NCI-H1436 treated with DMSO at 0.1 percent for 48 hours (cell line): ENCODE data around the gene OVCA2.

Experiments used
- DNase-seq: peaks from one replicate; lab custom pipeline; 2025; lab: John Stamatoyannopoulos, UW

OVCA2 gene

GRCh38 chr17:2087597-2088211 lies 45.9 kb downstream of the OVCA2 start:
- no peak for DNase-seq

GRCh38 chr17:2089021-2089422 lies 47.2 kb downstream of the OVCA2 start:
- DNase-seq, result no peak

GRCh38 chr17:2090210-2090641 lies 48.4 kb downstream of the OVCA2 start:
- no peak for DNase-seq

- DNase-seq, result no peak
Measured at GRCh38 chr17:2090804-2091534, 49.1 kb downstream of the OVCA2 start.

- DNase-seq, result no peak
Measured at GRCh38 chr17:2092253-2092652, 50.4 kb downstream of the OVCA2 start.
